GM12891 (cell line): Measurements from ENCODE around the gene PHF21A.

Source experiments
- POLR2A ChIP-seq: IDR thresholded peaks from 2 replicates; pipeline ENCODE4 v1.6.1; 2011; ENCODE audit warnings: low read depth, low read length, control low read depth
- POLR2AphosphoS5 ChIP-seq: IDR thresholded peaks from 2 replicates; pipeline ENCODE4 v1.6.1; 2011; ENCODE audit warnings: low read depth, low read length, control low read depth
- SPI1 ChIP-seq: IDR thresholded peaks from 2 replicates; pipeline ENCODE4 v1.6.1; 2011; ENCODE audit warnings: low read depth, low read length, control low read depth

GRCh38 chr11:45930031-45930794, 191.0 kb downstream of the PHF21A start:
- TF ChIP-seq POLR2AphosphoS5 (peak; percentile 37), POLR2A (no peak), SPI1 (no peak; the same call in 1 of the 2 replicates)
